Sciatic nerve (tissue), 2 donors: Measurements from ENCODE around the gene RC3H2. TPM values are rescaled to one million over a fixed set of nuclear protein-coding genes. Genes with fewer than 3 reads are reported as not detected.
A peak's percentile ranks its signal among the peaks of the same experiment; 100 is the strongest.

ENCODE experiments used
- ATAC-seq: fragments of 200-7000 bp; cut with Tn5 transposase; one replicate; pipeline ENCODE4 v1.9.1; 2020; ENCODE audit warnings: mild to moderate bottlenecking, moderate library complexity
- DNase-seq: peaks from one replicate; pipeline ENCODE4 v3.0.0-alpha.2; 2020; ENCODE audit warnings: low spot score
- intact Hi-C: fragments of 100-400 bp; cut with DNase I; formaldehyde crosslinking; loops from one replicate; pipeline ENCODE4 v1.14.2; 2022
- total RNA-seq: library from RNA; stranded (reverse); fragmentation: NEBNext Ultra II Directional; extraction: Animal tissue kit (Norgen Biotek cat#: 25700); gene quantifications from one replicate; pipeline ENCODE4 v1.2.1, GENCODE V29; 2021
- donor health status: DM: no; HTN: no; CAD: no.
- donor health status: DM: no; HTN: no; CAD: no.

Gene RC3H2, protein sequence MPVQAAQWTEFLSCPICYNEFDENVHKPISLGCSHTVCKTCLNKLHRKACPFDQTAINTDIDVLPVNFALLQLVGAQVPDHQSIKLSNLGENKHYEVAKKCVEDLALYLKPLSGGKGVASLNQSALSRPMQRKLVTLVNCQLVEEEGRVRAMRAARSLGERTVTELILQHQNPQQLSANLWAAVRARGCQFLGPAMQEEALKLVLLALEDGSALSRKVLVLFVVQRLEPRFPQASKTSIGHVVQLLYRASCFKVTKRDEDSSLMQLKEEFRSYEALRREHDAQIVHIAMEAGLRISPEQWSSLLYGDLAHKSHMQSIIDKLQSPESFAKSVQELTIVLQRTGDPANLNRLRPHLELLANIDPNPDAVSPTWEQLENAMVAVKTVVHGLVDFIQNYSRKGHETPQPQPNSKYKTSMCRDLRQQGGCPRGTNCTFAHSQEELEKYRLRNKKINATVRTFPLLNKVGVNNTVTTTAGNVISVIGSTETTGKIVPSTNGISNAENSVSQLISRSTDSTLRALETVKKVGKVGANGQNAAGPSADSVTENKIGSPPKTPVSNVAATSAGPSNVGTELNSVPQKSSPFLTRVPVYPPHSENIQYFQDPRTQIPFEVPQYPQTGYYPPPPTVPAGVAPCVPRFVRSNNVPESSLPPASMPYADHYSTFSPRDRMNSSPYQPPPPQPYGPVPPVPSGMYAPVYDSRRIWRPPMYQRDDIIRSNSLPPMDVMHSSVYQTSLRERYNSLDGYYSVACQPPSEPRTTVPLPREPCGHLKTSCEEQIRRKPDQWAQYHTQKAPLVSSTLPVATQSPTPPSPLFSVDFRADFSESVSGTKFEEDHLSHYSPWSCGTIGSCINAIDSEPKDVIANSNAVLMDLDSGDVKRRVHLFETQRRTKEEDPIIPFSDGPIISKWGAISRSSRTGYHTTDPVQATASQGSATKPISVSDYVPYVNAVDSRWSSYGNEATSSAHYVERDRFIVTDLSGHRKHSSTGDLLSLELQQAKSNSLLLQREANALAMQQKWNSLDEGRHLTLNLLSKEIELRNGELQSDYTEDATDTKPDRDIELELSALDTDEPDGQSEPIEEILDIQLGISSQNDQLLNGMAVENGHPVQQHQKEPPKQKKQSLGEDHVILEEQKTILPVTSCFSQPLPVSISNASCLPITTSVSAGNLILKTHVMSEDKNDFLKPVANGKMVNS
- 62.7 TPM for total RNA-seq

GRCh38 chr9:122904823-122905710, at the start of gene RC3H2:
Gene RC3H2 (minus strand): TSS chr9:122905359. CDS start chr9:122897509, 7,850 bp downstream.
- peak; percentile 100 for ATAC-seq
- intact Hi-C loops: no loop called here

GRCh38 chr9:122954253-122954691, 49.1 kb upstream of the RC3H2 start:
- no peak for DNase-seq
- no peak for ATAC-seq
- intact Hi-C loops: no loop called here

More at GRCh38 chr9:122904823-122905710, at the start of gene RC3H2:
- peak; percentile 98 for DNase-seq

GRCh38 chr9:122951056-122951455, 45.9 kb upstream of the RC3H2 start:
- DNase-seq (no peak), ATAC-seq (no peak)
- intact Hi-C loops: no loop called here

- DNase-seq (no peak), ATAC-seq (no peak)
- intact Hi-C loops: no loop called here
Observed at GRCh38 chr9:122950263-122950662, 45.1 kb upstream of the RC3H2 start.

DNA sequence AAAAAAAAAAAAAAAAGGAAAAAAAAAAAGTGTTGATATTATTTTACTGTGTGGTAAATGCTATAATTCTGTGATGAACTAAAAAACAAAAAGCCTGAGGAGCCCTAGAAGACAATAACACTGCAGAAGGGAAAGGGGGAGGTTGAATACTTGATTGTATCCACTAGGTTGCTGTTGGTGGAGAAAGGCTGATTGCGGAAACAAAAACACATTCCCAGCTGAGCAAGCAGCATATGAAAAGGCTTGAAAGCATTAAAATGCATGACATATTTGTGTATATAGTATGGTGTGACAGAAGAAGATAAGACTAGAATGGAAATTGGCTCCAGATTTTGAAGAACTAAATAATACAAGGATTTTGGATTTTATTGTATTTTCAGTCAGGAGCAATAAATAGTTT, 44.5 kb upstream of the RC3H2 start:
- DNase-seq: no peak
- no peak for ATAC-seq
- intact Hi-C loops: no loop called here

DNA sequence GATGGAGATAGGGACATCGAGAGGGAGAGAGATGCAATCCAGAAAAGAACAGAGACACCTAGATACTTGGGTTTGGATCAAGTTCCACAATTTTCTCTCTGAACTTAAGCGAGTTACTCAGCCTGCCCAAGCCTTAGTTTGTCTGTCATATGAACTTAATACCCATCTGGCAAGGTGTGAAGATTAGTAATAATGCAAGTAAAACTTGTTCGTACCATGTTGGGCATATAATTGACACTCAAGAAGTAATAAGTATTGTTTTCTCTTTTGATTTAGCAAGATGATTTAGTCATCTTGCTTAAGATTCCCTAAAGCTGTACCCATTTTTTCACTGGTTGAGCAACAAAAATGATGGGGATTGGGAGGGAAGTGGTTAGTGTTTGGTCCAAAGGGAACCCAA, 43.2 kb upstream of the RC3H2 start:
- ATAC-seq: no peak
- DNase-seq: no peak
- intact Hi-C loops: no loop called here

DNA sequence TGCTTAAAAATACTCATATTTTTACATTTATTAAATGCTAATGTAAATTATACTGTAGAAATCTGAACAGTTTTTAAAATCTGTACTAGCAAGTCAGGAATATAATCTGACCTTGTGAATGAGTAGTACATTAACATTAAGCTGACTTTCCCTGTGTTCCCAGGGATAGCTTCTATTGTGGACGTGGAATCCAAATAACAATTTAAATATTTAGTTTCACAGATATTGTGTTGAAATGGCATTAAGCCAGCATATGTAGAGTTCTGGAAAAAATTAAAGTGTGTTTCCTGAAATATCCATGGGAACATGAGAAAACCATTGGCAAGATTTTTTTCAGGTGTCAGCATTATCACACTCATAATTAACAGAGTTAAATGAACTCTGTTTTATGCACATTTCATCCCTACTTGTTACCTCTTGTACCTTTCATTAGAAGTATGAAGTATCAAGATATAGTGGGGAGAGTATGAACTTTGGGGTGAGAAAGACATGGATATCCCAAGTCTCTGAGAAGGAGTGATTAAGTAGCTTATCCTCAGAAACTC, 41.4 kb upstream of the RC3H2 start:
- intact Hi-C loops: no loop called here
- DNase-seq: no peak
- ATAC-seq: no peak

- ATAC-seq (no peak), DNase-seq (no peak)
- intact Hi-C loops: no loop called here
Observed at GRCh38 chr9:122944960-122945888, 40.1 kb upstream of the RC3H2 start.

DNA sequence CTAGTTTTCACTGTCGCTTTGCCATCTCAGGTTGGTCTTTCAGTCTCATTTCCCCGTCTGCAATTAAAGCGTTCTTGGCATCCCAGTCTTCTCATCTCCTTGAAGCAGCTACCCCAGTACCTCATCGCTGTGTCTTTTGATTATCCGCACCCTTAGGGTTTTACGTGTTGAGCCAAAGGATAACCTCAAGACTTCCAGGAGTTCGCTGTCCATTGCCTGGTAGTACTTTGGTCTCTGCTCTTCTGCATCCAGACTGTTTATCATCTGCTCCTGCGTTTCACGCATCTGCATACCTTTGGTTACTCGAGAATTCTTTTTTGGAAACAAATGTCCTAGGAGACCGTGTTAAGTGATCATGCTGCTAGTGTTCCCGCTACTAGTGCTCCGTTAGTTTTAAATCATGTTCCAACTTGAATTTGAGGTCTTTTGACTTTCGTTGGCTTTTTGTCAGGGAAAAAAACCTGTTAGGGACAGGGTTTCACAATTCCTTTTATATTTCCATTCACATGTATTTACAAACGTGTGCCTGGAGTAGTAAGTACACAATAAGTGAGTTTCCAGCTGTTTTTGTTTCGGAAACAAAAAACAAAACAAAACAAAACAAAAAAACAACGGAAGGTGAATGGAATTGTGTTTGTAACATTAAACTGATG, 36.5 kb upstream of the RC3H2 start:
- ATAC-seq (peak; percentile 10), DNase-seq (no peak)
- intact Hi-C loops: no loop called here

DNA sequence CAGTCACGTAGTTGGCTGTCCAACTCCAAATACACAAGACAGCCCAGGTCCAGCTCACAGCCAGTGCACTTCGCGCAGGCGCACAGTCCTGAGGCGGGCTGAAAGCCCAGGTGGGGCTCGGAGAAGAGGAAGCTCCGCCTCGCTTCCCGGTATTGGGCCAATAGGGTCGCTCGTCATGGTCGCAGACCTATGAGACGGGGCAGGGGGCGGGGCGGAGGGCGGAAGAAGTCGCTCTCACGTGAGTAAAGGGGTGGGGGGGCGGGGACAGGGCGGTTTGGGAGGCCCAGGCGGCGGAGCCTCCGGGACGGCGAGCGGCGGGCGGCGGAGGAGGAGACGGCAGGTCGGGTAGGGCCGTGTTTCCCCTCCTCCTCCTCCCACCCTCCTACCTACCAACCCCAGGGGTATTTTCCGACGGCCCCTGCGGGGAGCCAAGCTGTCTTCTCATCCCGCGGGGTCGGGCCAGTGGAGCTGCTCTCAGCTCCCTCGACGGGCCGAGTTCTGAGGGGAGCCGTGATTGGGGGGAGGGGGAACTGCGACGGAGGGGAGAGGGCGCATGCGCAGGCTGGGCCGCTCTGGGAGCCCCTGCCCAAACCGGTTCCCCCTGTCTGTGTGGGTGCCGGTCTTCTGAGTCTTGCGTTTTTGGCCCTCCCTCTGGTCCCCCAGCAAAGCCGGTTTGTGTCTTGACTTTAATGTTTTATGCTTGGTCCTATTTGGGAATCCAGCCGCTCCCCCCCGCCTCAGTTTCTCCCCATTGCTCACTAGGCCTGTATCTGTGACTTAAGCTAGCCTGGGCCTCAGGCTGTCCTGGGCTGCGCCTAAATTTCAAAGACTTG, 35.8 kb upstream of the RC3H2 start, which contains the start of gene RABGAP1:
TSS of gene RABGAP1 (plus strand) at position 272 of the 833 bp plus-strand sequence. CDS start 16,040 bp downstream, outside the sequence.
- ATAC-seq (peak; percentile 99), DNase-seq (peak; percentile 100)
- intact Hi-C loops: no loop called here

GRCh38 chr9:122940454-122940748, 35.2 kb upstream of the RC3H2 start:
- ATAC-seq: no peak
- intact Hi-C loops: no loop called here

GRCh38 chr9:122939601-122940000, 34.4 kb upstream of the RC3H2 start:
- no peak for ATAC-seq
- intact Hi-C loops: no loop called here
- DNase-seq: no peak

More at GRCh38 chr9:122940454-122940748, 35.2 kb upstream of the RC3H2 start:
- no peak for DNase-seq

GRCh38 chr9:122936883-122937282, 31.7 kb upstream of the RC3H2 start:
- no peak for DNase-seq
- ATAC-seq: no peak
- intact Hi-C loops: no loop called here

- DNase-seq (no peak), ATAC-seq (no peak)
- intact Hi-C loops: no loop called here
Observed at GRCh38 chr9:122936464-122936863, 31.3 kb upstream of the RC3H2 start.

DNA sequence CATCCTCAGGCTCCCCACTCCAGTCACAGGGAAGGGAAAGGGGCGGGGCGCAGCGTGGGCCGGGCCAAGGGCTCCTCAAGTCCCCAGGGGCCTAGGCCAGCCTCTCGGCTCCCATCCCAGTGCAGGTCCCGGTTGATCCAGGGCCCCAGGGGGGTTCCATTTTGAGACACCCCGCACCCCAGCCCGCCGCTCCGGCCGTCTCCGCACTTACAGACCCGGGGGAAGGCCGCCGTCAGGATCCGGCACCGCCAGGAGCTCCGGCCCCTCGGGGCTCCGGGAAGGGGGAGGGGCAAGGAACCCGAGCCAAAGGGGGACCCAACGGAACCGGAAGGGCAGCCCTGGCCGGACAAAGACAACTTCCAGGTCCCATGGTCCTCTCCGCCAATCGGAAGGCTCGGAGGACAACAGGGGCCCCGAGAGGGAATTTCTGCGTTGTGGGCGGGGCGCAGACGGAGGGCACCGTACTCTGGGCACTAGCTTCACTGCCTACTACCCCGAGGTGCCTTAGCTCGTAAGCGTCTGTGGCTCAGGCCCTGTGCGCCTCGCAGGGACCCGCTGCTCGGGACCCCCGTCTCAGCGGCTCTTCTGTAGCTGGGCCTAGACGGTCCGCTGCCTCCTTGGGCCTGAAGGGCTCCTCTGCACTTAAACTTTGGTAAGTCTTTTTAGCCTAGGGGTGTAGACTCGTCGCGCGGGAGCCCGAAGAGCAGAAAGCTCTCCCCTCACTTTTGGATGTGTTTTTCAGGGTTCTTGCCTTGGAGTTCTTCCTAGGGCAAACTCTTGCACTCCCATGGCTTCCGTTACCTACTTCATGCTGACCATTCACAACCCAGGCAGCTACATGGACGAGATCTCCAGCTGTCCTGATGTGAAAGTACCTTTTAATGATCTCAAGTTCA, 26.3 kb upstream of the RC3H2 start, which contains the start of gene ZBTB26:
TSS of gene ZBTB26 (minus strand) at position 287 of the 896 bp plus-strand sequence. CDS start 11,578 bp downstream, outside the sequence.
- intact Hi-C loops: no loop called here
- ATAC-seq: peak; percentile 99
- DNase-seq: peak; percentile 96
